Fibroblast of skin of left quadriceps (primary cell): ENCODE data around the gene HOXB8.

Experiments
- DNase-seq, 2 experiments: peaks; one replicate each; pipeline ENCODE4 v3.0.0-alpha.2; 2013; ENCODE audit warnings: low read depth in 2 of 2

Gene HOXB8

DNA sequence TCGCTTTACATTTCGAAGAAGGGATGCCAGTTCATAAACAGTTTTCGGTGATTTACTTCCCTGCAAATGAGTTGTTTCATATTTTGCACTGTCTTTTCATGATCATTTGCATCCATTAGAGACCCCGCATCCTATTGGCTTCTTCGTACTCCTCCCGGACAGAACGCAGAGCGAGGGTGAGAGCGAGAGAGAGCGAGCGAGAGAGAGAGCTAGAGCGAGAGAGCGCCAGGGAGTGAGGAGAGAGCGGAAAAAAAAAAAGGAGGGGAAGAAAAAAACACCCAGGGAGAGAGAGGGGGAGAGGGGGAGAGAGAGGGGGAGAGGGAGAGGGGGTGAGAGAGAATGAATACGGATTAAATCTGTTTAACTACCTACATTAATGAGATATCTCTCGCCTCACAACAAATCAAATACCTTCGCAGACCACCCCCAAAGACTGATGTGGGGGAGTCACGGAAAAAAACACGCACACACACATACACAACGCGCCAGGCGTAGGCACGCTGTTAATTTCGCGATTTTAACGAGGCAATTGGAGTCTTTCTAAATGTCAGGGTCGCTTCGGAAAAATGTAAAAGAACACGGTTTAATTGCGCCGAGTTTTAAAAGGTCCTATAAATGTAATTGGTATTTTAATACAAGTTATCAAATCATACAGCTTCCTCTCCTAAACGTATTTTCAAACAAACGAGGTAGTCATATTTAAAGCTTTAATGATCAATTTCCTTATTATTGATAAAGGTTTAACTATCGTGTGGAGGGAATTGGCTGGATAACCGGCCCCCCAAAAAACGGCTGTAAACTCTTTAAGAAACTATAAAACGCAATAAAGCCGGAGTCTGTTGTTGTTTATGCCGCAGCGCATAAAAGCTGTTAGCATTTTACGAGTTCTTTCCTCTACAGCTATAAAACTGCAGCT is at the start of gene HOXB8:
Gene HOXB8 (minus strand): TSS at position 246 of the 916 bp plus-strand sequence. CDS start 588 bp downstream, outside the sequence.
- no peak for DNase-seq

DNA sequence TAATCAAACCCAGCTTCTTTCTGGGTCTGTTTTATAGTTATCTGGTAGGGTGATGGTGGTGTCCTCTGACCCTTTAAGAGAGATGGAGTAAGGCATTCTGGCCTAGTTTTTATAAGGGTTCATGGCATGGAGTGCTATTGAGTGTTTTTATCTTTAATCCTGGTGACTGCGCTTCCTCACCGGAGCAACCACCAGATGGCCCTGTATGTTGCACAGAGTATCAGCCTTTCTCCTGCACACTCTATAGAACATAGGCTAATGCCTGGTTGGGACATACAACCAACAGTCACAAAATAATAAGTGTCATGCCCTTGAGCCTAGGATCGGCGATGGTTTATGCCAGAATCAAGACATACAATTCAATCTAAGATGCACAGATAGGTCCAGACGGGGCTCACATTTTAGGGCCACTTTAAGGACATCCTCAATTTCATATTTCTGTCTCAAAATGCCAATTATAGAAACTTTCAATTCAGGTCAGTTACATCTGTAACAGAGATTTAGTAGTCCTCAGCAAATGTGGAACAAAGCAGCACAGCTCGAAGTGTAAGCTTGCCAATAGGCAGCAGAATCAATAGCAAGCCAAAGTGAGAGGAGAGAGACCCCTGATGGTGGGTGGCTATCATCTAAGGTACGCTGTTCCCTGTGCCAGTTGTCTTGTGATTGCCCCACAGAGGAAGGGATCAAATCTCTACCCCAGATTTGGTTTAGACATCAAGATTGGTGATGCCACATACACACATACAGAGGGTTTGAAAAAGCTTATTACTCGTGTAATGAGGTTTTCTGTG is 48.2 kb upstream of the HOXB8 start:
- no peak for DNase-seq

- no peak for DNase-seq
Observed at GRCh38 chr17:48655913-48656312, 40.8 kb upstream of the HOXB8 start.

DNA sequence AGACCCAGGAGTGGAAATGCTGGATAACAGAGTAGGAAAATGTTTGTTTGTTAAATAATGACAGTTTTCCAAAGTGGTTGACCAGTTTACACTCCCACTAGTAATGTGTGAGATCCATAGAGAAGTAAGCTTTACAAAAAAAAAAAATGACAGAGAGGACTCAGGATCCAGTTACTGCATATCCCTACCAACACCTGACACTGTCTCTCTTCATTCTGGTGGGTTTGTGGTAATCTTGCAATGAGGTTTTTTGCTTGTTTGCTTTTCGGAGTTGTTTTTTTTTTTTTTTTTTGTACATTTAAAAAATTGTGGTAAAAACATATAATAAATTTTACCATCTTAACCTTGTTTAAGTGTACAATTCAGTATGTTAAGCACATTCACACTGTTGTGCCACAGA is 34.6 kb upstream of the HOXB8 start:
- no peak for DNase-seq

- no peak for DNase-seq
Observed at GRCh38 chr17:48647963-48648245, 32.8 kb upstream of the HOXB8 start.

GRCh38 chr17:48647103-48647962 is 32.2 kb upstream of the HOXB8 start:
- no peak for DNase-seq

- no peak for DNase-seq
Observed at GRCh38 chr17:48646183-48647102, 31.4 kb upstream of the HOXB8 start.

DNA sequence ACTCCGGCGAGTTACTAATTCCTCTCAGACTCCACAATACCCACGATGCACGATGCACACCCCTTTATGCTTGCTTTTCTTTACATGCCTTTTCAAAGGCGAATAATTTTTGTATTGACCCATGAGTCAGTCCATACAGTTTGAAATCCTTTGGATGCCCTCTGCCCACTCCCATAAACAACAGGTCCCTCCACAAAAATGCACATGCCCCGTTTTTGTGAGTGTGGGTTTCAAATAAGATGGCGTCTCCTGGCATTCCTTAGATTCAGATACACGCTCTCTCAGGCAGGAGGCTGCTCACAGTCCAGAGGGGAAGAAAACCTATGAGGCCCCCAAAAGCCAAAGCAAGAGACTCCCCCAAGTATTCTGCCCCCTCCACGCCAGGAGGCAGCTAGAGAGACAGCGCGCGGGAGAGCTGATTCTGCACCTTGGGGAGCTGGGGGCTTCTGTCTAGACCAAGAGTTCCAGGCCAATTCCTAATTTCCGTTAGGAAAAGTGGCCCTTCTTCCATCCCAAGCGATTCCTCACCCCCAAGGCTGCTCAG is 30.6 kb upstream of the HOXB8 start:
- DNase-seq = no peak

- no peak for DNase-seq
Observed at GRCh38 chr17:48644910-48645557, 29.9 kb upstream of the HOXB8 start.

- DNase-seq = no peak
Observed at GRCh38 chr17:48644159-48644558, 29.1 kb upstream of the HOXB8 start.

DNA sequence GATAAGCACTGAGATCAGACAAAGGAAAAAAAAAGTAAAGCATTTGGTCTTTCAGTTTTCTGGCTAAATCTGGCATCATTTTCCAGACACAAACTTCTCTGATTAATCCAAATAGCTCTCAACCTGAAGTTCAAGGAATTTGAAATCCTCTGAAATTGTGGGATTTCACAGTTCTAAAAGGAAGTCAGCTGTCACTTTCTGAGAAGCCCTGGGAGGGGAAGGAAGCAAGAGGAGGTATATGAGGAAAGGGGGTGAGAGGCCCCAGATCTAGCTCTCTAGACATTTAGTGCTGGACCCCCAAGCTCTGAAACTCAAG is 28.6 kb upstream of the HOXB8 start:
- DNase-seq = no peak

DNA sequence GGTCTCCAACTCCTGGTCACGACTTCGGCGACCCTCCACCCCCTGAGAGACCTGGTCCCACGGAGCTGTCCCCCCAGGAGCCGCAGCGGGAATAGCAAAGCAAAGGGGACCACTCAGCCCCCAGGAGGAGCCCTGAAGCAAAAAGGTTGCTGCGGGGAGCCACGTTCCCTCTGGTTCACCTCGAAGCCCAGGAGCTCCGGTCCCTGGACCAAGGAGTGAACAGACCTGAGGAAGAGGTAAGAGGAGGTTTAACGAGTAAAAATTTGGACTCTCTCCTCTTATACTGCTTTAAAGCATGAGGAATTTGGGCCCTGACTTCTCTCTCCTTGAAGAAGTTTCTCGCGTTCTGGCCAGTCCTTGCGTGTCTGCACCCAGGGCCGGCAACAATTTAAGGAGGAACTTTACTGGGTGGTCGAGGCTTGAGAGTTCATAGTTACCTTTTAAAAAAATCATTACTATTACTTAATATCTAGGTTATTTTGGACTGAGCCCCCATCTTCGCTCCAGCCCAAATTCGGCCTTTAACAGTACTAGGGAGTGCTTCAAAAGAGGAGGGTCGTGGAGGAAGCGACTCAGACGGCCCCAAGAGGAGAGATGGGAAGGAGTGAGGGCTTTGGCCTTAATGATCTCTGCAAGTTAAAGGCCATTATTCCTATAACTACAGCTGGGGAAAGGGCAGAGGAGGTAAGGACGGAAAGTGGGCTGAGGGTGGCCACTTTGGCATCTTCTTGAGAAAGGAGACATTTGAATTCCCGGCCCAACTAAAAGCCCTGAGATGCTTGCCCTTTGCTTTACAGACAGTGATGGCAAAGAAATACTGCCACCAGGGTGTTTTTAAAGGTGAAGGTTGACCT is 28.0 kb upstream of the HOXB8 start:
- DNase-seq = no peak

- no peak for DNase-seq
Observed at GRCh38 chr17:48642059-48642842, 27.2 kb upstream of the HOXB8 start.

DNA sequence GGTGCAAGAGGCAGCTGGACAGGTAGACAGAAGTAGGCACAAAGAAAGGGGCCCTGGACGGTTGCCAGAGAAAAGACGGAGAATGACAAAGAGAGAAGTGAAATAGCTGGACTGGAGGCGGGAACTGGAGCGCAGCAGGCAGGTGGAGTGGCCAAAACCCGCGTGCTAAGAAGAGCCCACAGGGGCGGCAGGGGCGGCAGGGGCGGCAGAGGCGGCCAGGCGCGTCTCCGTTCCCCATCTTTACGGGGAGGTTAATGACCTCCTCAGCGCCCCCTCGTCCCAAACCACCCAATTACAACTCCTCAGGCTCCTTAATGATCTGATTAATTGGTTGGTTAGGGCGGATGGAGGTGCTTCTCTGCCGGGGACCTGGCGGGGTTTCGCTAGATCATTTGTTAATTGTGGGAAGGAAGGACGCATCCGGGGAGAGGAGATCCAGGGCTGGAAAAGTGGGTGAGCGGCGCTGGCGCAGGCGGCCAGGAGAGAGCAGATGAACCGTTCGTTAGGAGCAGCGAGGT is 26.5 kb upstream of the HOXB8 start:
- no peak for DNase-seq

- DNase-seq = no peak
Observed at GRCh38 chr17:48640858-48641180, 25.7 kb upstream of the HOXB8 start.

- no peak for DNase-seq
Observed at GRCh38 chr17:48639982-48640857, 25.1 kb upstream of the HOXB8 start.

GRCh38 chr17:48639136-48639535 is 24.0 kb upstream of the HOXB8 start:
- no peak for DNase-seq
